ENCODE data around the gene MRPL36.

The MRPL36 gene

GRCh38 chr5:1788200-1788599 is 11.4 kb downstream of the MRPL36 start:
- DNase-seq (ENCODE audit: low read depth) = no peak
- no peak for TF ChIP-seq CTCF (conservative IDR thresholded peaks at IDR 0.05; ENCODE audit: low read length)
- H3K4me3 ChIP-seq (ENCODE audit: low read length) = no peak overlapping the region

- DNase-seq (ENCODE audit: low read depth) = no peak
- H3K4me3 ChIP-seq (ENCODE audit: low read length) = no peak overlapping the region
- no peak for TF ChIP-seq CTCF (conservative IDR thresholded peaks at IDR 0.05; ENCODE audit: low read length)
These were observed 12.1 kb downstream of the MRPL36 start for GRCh38 chr5:1787472-1788047.

- TF ChIP-seq CTCF (conservative IDR thresholded peaks at IDR 0.05; ENCODE audit: low read length) = no peak
- H3K4me3 ChIP-seq (ENCODE audit: low read length) = no peak overlapping the region
- no peak for DNase-seq (ENCODE audit: low read depth)
These were observed 12.8 kb downstream of the MRPL36 start for GRCh38 chr5:1786621-1787471.

- no peak overlapping the region for H3K4me3 ChIP-seq (ENCODE audit: low read length)
- TF ChIP-seq CTCF (conservative IDR thresholded peaks at IDR 0.05; ENCODE audit: low read length) = no peak
- no peak for DNase-seq (ENCODE audit: low read depth)
These were observed 13.7 kb downstream of the MRPL36 start for GRCh38 chr5:1785984-1786383.

GRCh38 chr5:1785062-1785461 is 14.6 kb downstream of the MRPL36 start:
- TF ChIP-seq CTCF (conservative IDR thresholded peaks at IDR 0.05; ENCODE audit: low read length) = no peak
- DNase-seq (ENCODE audit: low read depth) = no peak
- no peak overlapping the region for H3K4me3 ChIP-seq (ENCODE audit: low read length)

GRCh38 chr5:1784197-1785050 is 15.2 kb downstream of the MRPL36 start:
- no peak for DNase-seq (ENCODE audit: low read depth)
- no peak overlapping the region for H3K4me3 ChIP-seq (ENCODE audit: low read length)
- TF ChIP-seq CTCF (conservative IDR thresholded peaks at IDR 0.05; ENCODE audit: low read length) = no peak
